ENCODE data around the gene FCMR.
A peak's percentile ranks its signal among the peaks of the same experiment; 100 is the strongest.

The FCMR gene

DNA sequence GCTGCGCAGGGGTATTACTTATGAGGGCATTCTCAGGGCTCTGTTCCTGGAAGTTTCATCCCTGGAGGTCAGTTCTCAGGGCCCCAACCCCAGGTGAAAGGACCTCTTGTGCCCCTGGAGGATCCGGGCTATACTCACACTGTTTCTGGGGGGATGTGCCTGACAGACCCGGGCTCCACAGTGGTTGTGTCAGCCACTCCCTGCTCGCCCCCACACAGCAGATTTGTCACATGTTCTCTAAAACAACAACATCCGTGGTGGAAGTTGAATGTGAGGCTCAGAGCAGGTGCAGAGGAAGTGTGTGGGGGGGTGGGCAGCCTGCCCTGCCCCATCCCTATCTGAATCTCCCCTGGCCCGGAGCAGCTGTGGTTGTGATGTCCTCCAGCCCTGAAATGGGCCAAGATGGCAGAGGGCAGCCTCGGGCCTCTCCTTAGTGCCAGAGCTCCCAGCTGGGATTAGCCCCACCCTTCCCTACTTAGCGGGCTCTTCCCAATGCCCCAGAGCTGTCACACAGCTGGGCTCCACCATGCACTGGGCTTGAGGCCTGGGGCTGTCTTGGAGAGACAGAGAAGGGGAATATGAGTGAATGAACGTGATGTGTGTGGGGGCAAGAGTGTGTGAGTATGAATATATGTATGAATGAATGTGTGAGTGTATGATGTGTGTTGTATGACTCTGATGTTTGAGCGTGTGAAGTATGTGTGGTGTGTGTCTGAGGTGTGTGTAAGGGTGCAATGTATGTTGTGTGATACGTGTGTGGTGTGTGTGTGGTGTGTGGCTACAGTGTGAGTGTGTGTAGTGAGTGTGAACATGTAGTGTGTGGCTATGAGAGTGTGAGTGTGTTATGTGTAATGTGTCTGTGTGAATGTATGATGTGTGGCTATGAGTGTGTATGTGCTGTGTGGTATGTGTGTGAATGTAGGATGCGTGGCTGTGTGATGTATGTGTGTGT, 1.5 kb upstream of the FCMR start:
- DNase-seq (ENCODE audit: low spot score): no peak

DNA sequence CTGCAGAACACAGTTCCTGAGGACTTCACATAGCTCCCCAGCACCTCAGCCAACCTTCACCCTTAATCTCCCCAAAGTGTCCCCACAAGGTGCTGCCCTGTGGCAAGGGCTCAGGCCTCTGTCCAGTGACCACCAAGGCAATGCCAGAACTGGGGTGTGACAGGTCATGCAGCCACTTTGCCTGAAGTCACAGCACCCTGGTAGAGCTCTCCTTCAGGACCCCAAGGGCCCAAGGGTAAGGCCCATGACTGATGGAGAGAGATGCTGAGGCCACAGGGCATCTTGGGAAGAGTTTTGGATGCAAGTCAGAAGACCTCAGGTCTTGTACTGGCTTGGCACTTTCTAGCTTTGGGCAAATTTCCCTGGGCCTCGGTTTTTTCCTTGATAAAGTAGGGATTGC, 783 bp upstream of the FCMR start:
- DNase-seq (ENCODE audit: low spot score): no peak

DNA sequence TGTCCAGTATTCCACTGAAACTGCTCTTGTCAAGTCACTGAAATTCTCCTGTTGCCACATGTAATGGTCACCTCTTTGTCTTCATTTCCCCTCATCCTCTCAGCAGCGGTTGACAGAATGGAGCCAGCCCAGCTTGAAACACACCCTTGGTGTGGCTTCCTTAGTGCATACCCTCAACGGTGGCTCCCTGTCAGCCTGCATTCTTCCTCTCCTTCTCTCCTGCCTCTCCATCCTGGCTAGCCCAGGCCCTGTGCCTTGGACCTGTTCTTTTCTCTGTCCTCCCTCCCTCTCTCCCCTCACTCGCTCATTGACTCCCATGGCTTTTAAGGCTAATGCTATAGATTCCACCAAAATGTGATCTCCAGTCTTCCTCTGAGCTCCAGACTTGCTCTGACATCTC, 3.7 kb downstream of the FCMR start:
- DNase-seq (ENCODE audit: low spot score): no peak

DNA sequence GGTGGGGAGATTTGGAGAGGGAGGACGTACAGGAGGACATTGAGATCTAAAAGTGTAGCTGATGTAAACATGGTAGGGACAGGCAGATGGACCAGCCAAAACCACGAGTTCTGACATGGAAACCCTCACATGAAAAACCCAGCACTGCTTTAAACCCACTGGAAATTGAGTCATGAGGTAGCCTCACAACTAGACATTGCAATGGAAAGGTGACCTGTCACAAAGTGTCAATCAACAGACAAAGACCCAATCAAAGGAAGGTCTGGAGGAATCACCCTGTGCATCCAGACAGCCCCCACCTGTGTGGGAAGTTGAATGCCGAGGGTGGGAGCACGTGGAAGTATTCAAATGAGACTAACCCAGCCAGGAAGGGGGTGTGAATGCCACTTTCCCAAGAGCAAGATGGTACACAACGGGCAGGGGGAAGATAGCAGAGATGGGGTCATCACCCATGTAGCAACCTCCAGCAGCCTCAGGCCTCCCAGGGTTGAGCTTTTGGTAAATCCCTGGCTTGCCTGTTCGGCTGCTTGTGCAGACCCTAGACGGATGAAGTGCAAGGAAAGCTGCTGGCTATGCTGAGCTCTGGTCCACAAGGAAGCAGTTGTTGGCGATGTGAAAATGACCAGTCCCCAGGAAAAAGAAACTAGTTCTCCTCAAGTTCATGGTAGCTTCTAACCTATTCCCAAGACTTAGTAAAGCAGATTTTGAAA, 5.6 kb downstream of the FCMR start:
- DNase-seq (ENCODE audit: low spot score): no peak

DNA sequence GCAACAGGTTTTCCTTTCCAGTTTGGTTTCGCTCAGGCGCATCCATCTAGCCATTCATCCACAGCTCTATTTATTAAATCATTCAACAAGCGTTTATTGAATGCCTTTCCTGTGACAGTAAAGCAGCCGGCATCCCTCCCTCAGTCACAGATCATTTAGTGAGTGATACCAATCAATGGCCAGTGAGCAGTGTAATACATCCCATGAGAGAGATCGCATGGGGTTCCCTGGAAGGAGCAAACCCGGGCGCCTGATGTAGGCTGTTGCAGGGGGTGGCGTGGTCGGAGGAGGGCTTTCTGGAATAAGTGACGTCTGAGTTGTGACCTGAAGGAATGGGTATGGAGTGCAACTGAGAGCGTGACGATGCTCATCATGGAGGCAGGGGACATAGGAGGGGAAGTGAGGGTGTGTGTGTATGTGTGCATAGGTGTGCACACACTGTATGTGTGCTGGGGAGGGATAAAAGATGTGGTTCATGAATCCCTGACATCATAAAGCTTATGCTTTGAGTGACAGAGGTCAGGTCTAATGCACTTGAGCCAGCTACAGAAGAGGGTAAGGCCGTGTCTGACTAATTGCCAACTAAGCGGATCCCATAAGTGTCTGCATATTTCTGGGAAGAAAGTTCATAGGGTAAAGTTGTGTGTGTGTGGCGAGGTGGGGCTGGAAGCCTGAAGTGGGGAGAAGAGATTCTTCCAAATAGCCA, 6.6 kb downstream of the FCMR start:
- DNase-seq (ENCODE audit: low spot score): no peak

DNA sequence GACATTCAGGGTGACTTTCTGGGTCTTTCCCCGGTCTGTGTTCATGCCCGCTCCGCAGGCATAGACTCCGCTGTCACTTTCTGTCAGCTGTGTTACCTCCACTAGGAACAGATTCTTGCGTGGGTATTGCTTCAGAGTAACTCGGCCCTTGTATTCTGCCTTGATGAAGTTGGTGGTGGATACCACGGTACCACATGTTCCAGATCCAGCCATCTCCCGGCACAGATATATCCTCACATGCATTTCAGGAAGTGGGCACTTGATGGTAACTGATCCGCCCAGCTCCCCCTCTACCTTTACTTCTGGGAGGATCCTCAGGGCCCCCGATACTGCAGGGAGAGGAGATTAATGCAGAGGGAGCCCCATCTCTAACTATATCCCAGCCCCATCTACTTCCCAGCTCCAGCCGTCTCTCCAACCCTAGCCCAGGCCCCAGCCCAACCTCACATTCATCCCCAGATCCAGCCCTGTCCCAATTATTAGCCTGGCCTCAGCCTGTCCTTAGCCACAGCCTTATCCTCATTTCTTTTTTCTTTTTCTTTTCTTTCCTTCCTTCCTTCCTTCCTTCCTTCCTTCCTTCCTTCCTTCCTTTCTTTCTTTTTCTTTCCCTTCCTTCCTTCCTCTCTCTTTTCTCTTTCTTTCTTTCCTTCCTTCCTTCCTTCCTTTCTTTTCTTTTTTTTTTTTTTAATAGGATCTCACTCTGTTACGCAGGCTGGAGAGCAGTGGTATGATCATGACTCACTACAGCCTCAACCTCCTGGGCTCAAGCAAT, 7.8 kb downstream of the FCMR start:
- no peak for DNase-seq (ENCODE audit: low spot score)

DNA sequence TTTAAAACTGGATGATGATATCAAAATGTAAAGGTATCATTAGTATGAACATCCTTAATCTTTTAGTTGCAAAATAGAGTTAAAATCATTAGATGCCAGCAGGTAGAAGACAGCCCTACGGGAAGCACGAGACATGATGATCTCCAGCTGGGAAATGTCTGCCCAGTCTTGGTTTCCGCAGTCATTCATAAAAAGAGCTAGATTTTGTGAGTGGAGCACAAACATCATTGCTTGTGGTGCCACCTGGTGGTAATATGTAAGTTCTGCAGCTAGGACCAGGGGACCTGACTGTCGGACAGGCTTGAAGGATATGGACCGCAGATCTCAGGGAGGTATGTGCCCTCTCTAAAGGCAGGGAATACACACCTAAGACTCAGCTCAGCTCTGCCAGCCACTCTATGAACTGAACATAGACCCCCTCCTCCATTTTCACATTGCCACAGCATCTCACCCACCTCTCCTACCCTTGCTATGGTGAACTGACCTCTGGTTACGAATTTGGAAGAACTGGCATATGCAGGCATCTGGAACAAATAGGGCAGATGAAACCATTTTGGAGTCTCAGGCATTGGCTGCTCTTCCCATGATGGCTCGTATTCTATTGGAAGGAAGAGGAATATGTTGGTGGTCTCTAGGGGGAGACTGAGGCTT, 9.2 kb downstream of the FCMR start:
- DNase-seq (ENCODE audit: low spot score): peak; percentile 92

DNA sequence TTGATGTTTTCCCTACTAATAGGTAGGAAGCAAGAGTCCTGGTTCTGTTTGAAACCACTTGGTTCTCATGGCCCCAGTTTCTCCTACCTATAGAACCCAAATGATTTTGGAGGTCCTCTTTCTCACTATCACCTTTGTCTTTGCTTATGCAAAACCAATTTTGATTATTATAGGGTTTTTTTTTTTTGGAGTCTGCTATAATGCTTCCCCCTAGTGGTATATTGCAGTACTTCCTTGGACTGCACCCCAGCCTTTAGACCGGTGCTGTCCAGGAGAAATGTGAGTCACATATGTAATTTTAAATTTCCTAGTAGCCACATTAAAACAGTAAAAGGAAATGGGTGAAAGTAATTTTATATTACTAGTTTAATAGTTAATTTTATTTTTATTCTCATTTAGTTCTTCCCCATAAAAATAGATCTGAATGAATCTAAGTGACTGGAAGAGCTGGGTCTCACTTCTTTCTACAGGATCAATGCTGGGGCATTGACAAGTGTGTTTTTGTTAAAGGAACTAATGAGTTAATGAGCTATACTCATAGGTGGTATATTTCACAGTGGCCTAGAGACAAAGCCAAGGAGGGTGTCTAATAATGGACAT, 10.6 kb downstream of the FCMR start:
- peak; percentile 74 for DNase-seq (ENCODE audit: low spot score)

DNA sequence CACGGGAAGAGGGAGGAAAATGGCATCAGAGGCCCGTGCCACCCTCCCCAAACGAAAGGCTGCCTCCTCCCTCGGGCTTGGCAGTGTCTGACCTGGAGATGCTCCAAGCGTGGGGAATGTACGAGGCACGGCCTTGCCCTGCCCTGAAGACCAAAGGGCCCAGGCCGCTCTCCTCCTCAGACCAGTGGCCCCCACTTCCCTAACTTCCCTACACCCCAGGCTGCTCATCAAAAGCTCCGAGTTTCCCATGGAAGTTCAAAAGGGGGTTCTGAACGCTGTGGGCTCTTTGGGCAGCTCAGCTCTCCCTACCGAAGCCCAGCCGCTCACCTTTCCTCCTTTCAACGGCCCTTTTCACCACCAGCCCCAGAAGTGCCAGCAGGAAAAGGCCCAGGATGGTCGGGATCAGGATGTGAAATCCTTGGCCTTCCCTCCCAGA, 11.8 kb downstream of the FCMR start:
- DNase-seq (ENCODE audit: low spot score): no peak

DNA sequence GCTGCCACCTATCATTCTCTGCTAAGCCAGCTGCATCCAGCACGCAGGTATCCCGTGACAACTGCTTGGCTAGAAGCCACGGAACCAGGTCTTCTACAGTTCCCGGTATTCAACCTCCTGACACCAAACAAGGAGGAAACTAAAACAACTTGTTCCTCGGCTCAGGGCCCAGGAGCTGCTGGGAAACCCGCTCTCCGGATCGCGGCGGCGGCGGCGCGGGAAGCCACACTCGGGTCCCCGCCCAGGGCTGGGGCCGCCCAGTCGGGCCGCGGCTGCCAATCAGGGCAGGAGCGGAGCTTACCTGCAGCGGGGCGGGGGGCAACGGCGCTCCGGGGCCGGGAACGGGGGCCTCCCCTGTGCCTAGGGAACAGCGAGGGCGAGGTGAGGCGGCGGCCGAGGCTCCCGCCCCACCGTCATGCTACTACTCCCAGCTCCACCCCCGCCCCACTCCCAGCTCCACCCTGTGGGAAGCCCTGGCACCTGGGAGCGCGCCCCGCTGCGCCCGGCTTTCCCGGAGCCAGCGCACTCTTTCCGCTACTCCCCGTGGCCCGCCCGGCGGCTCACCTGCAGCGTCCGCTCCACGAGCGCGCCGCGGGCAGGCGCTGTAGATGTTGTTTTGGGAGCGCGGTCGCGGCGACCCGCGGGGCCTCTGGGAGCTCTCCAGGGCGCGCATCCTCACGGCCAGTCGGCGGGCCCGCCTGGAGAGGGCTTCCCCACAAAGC, 12.4 kb downstream of the FCMR start:
- no peak for DNase-seq (ENCODE audit: low spot score)

DNA sequence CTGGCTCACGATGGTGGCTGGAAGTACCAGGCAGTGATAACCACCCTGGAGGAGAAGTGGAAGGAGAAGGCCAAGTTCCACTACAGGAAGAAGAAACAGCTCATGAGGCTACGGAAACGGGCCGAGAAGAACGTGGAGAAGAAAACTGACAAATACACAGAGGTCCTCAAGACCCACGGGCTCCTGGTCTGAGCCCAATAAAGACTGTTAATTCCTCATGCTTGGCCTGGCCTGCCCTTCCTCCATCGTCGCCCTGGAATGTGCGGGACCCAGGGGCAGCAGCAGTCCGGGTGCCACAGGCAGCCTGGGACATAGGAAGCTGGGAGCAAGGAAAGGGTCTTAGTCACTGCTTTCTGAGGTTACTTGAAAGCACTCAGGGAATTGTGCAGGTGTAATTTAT, 13.7 kb downstream of the FCMR start:
- DNase-seq (ENCODE audit: low spot score): no peak

DNA sequence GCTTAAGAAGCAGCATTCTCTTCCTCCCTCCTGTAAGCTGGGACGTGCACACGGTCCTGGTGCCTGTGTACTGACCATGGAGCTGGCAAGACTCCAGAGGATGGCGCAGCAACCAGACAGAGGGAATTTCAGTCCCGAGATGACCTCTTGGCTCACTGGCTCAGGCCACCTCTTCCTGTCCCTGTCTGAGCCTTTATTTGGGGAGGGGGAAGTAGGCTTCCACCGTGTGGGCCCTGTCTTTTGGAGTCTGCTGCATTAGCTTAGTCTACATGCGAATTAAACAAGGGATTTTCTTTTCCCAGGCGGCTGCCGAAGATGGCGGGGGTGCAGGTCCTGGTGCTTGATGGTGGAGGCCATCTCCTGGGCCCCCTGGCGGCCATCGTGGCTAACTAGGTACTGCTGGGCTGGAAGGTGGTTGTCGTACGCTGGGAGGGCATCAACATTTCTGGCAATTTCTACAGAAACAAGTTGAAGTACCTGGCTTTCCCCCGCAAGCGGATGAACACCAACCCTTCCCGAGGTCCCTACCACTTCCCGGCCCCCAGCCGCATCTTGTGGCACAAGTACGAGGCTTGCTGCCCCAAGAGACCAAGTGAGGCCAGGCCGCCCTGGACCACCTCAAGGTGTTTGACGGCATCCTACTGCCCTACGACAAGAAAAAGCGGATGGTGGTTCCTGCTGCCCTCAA, 14.3 kb downstream of the FCMR start:
- no peak for DNase-seq (ENCODE audit: low spot score)

DNA sequence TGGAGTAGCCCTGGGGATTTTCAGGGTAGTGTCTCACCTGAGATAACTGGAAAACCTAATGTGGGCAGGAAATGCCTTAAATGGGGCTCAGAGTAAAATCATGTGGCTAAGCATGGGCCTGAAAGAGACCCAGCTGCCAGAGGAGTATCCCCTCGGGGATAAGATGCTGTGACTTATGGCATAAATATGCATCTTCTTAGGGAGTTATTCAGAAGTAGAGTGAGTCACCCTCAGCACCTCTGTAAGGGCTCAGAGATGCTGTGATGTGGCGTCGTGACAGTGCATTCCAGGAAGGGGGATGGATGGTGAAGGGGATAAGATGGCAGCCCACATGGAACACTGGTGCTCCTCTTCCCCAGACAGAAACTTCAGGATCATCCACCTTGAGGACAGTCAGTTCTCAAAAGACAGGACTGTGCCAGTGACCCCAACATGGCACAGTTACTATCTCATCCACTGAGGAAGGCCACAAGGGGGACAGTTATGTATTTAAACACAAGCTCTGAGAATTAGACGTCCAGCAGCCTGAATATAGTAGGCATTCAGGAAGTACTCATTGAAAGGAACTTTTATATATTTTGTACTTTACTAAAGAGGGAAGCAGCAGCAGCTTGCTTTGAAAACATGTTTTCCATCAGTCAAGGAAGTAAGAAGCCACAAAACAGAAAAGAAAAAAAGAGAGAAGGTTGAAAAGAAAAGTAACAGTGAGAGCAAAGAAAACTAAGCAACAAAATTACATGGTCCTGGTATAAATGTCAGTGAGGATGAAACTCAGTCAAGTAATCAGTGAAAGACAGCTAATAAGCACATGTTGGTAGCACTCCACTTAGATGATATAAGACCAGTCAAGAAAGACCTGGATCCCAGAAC, 16.2 kb downstream of the FCMR start:
- DNase-seq (ENCODE audit: low spot score): peak; percentile 94

DNA sequence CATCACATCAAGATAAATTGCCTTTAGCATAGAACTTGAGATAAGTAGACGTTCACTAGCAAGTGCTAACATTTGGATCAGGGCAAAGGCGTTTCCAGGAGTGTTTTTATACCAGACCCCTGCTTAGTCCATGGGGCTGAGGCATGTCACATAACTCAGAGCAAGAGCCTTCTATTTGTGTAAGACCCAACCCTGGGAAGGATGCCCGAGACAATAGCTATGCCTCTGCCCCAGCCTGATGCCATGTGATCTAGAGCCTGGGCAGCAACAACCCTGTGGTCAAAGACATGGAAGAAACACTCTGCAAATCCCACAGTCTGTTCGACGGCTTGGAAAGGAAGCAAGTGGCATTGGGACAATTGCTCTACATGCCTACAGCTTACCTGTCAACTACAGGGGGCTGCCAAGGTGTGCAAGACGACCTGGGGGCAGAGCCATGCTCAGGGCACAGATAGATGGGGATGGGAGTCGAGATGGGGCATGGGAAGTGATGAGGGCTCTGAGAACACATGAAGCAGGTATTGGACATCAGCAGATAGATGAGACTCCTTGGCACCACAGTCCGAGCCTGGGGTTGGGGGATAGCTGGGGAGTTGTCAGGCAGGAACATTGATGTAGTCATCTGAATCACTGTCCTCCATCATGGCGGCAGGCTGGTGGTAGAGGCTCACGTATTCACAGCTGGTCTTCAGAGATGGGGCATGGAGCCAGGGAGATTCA, 17.2 kb downstream of the FCMR start:
- DNase-seq (ENCODE audit: low spot score): no peak

DNA sequence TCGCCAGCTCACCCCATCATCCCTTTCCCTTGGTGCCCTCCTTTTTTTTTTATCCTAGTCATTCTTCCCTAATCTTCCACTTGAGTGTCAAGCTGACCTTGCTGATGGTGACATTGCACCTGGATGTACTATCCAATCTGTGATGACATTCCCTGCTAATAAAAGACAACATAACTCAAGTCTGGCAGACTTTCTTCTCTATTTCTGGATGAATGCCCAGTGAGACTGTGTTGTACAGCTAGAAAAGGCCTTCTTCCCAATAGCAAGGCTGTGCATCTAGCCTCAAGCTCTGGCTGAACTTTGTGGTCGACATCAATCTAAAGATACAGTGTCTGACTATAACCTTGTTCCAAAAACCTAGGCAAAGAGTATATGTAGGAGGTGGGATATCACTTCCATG, 18.1 kb downstream of the FCMR start:
- DNase-seq (ENCODE audit: low spot score): no peak

DNA sequence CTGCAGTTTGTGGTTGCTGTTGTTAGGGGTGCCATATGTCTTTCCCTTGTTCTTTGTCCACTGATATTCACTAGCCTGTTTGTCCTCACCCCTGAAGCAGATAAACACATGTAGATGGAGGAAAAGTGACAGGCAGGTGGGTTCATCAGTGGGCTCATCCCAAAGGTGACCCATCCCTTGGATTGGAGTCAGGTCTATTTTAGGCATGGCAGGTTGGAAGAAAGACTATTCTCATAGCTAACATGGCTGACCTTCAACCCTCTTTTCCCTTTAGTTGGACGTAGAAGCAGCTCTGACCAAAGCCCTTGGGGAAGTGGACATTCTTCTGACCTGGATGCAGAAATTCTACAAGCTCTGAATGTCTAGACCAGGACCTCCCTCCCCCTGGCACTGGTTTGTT, 19.0 kb downstream of the FCMR start:
- DNase-seq (ENCODE audit: low spot score): no peak

DNA sequence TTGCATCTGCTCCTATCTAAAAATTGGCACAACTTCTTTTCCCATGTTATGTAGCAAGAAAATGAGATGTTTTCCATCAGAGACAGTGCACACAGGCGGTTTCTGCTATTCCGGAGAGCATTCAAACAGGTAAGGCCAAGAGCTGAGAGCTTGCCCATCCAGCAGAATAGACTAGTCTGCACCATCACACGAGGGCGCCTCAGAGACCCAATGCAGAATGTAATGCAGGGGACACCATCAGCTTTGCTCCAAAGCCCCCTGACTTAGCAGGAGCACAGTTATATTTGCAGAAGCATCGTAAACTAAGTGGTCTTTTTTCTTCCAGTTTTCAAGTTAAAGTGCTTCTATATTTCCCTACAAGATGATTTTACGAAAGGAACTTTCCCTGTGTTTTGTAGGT, 19.8 kb downstream of the FCMR start:
- no peak for DNase-seq (ENCODE audit: low spot score)

DNA sequence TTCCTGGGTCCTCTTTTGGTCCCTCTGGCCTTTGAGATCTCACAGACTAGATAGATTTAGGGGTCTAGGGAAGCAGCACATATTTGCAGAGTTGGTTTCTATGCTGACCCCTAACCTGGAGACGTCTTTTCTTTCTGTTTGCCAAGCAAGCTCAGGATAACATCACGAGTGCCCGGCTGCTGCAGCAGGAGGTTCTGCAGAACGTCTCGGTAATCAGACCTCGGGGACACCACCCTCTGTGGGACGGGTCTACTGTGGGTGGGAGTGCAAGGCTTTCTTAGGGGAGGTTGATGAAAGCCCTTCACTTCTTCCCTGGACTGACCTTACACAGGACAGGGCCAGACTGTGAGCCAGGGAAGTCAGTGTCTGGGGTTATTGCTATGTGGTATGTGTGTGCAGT, 21.6 kb downstream of the FCMR start:
- DNase-seq (ENCODE audit: low spot score): no peak

Data from COLO829 (cell line).